HG03469 (cell line): ENCODE data around the gene GPR32.
"Not testable (repeated sequence)": the region's sequence is repeated elsewhere in the genome, so short reads cannot be mapped to it uniquely, and the experiment has no call there.

Source experiments
- ATAC-seq: cut with Tn5 transposase; IDR thresholded peaks from one replicate; pipeline ENCODE4 v1.9.1; 2021; ENCODE audit warnings: mild to moderate bottlenecking, moderate library complexity, moderate number of reproducible peaks; ENCODE audit not compliant: unreplicated experiment

GPR32 gene

GRCh38 chr19:50779504-50780457, 9.5 kb downstream of the GPR32 start:
- ATAC-seq: no peak

- no peak for ATAC-seq
These were observed 10.6 kb downstream of the GPR32 start for GRCh38 chr19:50780753-50781435.

- not testable (repeated sequence) for ATAC-seq
These were observed 13.5 kb downstream of the GPR32 start for GRCh38 chr19:50783848-50784152.

- ATAC-seq: no peak
These were observed 14.4 kb downstream of the GPR32 start for GRCh38 chr19:50784710-50785109.

- no peak for ATAC-seq
These were observed 15.1 kb downstream of the GPR32 start for GRCh38 chr19:50785329-50785728.

- no peak for ATAC-seq
These were observed 20.1 kb downstream of the GPR32 start, which contains the start of gene ACP4 for GRCh38 chr19:50790396-50790795. Gene ACP4, plus strand, starts transcription at chr19:50790415. Its CDS starts 0 bp downstream, at chr19:50790415.

- no peak for ATAC-seq
These were observed 20.7 kb downstream of the GPR32 start for GRCh38 chr19:50790922-50791467.

GRCh38 chr19:50791594-50792271, 21.5 kb downstream of the GPR32 start:
- no peak for ATAC-seq

GRCh38 chr19:50792272-50793250, 22.3 kb downstream of the GPR32 start:
- ATAC-seq: no peak

- ATAC-seq: no peak
These were observed 23.3 kb downstream of the GPR32 start for GRCh38 chr19:50793558-50794065.

- no peak for ATAC-seq
These were observed 24.0 kb downstream of the GPR32 start for GRCh38 chr19:50794074-50794875.

- no peak for ATAC-seq
These were observed 24.8 kb downstream of the GPR32 start for GRCh38 chr19:50794876-50795663.

- ATAC-seq: no peak
These were observed 25.4 kb downstream of the GPR32 start for GRCh38 chr19:50795664-50796073.

- ATAC-seq: no peak
These were observed 25.9 kb downstream of the GPR32 start for GRCh38 chr19:50796128-50796633.

GRCh38 chr19:50796634-50797428, 26.6 kb downstream of the GPR32 start:
- no peak for ATAC-seq

GRCh38 chr19:50797429-50797780, 27.1 kb downstream of the GPR32 start:
- ATAC-seq: no peak
